Stimulated activated CD8-positive, alpha-beta memory T cell treated with anti-CD3 and anti-CD28 coated beads, Interleukin-4, amount 100 ng/mL, for 48 hours (primary cell): ENCODE results near the gene JAZF1.

ENCODE experiments used
- DNase-seq: peaks from one replicate; pipeline ENCODE4 v3.0.0-alpha.2; 2020

Gene JAZF1

GRCh38 chr7:27998382-27998781 is 182.2 kb downstream of the JAZF1 start:
- no peak for DNase-seq

- no peak for DNase-seq
These were observed 183.3 kb downstream of the JAZF1 start for GRCh38 chr7:27997188-27997707.

GRCh38 chr7:27996141-27996540 is 184.5 kb downstream of the JAZF1 start:
- no peak for DNase-seq

GRCh38 chr7:27995228-27995627 is 185.4 kb downstream of the JAZF1 start:
- DNase-seq = no peak

GRCh38 chr7:27994639-27995038 is 186.0 kb downstream of the JAZF1 start:
- no peak for DNase-seq

- no peak for DNase-seq
These were observed 187.7 kb downstream of the JAZF1 start for GRCh38 chr7:27992755-27993493.

- DNase-seq = no peak
These were observed 188.5 kb downstream of the JAZF1 start for GRCh38 chr7:27992097-27992496.

GRCh38 chr7:27991006-27991528 is 189.5 kb downstream of the JAZF1 start:
- no peak for DNase-seq

- no peak for DNase-seq
These were observed 204.1 kb downstream of the JAZF1 start for GRCh38 chr7:27976531-27976930.

GRCh38 chr7:27973625-27974024 is 207.0 kb downstream of the JAZF1 start:
- no peak for DNase-seq

GRCh38 chr7:27972276-27972675 is 208.3 kb downstream of the JAZF1 start:
- no peak for DNase-seq

GRCh38 chr7:27971171-27971812 is 209.3 kb downstream of the JAZF1 start:
- no peak for DNase-seq

- no peak for DNase-seq
These were observed 210.2 kb downstream of the JAZF1 start for GRCh38 chr7:27970350-27970749.

- DNase-seq = no peak
These were observed 211.2 kb downstream of the JAZF1 start for GRCh38 chr7:27969346-27969745.

GRCh38 chr7:27967639-27968038 is 213.0 kb downstream of the JAZF1 start:
- no peak for DNase-seq

GRCh38 chr7:27966219-27966780 is 214.3 kb downstream of the JAZF1 start:
- DNase-seq = no peak

GRCh38 chr7:27965650-27966049 is 214.9 kb downstream of the JAZF1 start:
- DNase-seq = no peak

GRCh38 chr7:27964820-27965219 is 215.8 kb downstream of the JAZF1 start:
- DNase-seq = no peak

GRCh38 chr7:27963056-27963455 is 217.5 kb downstream of the JAZF1 start:
- DNase-seq = no peak

- no peak for DNase-seq
These were observed 218.3 kb downstream of the JAZF1 start for GRCh38 chr7:27962273-27962672.

- DNase-seq = no peak
These were observed 219.3 kb downstream of the JAZF1 start for GRCh38 chr7:27961255-27961654.

GRCh38 chr7:27960415-27960814 is 220.2 kb downstream of the JAZF1 start:
- DNase-seq = no peak

GRCh38 chr7:27958933-27959548 is 221.6 kb downstream of the JAZF1 start:
- no peak for DNase-seq
